Posterior vena cava (tissue), 2 donors: Measurements from ENCODE around the gene CEP70. TPM values are rescaled to one million over a fixed set of nuclear protein-coding genes. Genes with fewer than 3 reads are reported as not detected.
A peak's percentile ranks its signal among the peaks of the same experiment; 100 is the strongest.

ENCODE experiments used
- DNase-seq: peaks from one replicate; pipeline ENCODE4 v3.0.0-alpha.2; 2020; ENCODE audit warnings: low spot score
- intact Hi-C, 2 donors: fragments of 100-400 bp; cut with DNase I; formaldehyde crosslinking; loops; one replicate each; pipeline versions ENCODE4 v1.14.1 to v1.14.2; 2022 to 2023
- total RNA-seq, 2 donors: library from RNA; stranded (reverse); fragmentation: NEBNext Ultra II Directional; extraction: Animal tissue kit (Norgen Biotek cat#: 25700); gene quantifications; one replicate each; pipeline ENCODE4 v1.2.1, GENCODE V29; 2021
- donor health status: DM: yes; HTN: yes; CAD: no.
- donor health status: DM: yes; HTN: yes; CAD: no.

CEP70 gene
- total RNA-seq, 2 donors from 2014 or later = 37.0 to 52.8 TPM

DNA sequence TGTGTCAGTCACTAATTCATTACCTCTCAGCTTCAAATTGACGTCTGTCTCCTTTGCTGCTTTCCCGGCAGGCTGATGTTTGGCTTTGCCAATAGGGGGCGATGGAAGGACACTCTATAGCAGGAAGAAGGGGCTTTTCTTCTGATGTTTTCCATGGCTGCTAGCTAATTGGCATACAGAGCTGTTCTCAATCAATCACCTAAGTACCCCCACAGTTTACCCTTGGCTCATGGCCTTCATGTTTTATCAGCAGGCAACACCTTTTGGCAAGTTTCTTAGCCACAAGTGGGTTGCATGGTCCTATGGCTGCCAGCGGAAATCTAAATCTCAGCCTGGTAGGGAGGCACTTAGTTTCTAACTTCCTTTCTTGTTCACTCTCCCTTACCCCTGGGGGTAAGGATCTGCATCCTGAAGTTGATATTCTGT is 114.6 kb downstream of the CEP70 start:
- intact Hi-C loops = no loop called here
- peak; percentile 49 for DNase-seq

GRCh38 chr3:138477801-138478200 is 116.3 kb downstream of the CEP70 start:
- DNase-seq = no peak
- intact Hi-C loops = no loop called here

DNA sequence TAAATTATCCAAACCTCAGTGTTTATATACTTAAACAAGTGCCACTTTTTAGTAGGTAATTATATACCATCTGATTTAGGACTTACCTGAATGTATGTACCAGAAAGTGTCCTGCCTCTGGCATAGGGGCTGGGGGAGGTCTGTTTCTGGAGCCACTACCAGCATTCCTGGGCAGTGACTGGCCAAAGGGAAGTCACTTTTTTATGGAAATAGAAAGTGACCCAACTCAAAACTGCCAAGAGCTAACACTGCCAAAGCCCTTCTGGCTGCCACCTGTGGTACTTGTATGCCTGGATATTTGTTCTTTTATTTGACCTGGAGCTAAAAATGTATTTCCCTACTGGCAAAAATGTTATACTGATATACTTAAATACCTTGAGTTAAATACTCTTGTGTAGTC is 116.9 kb downstream of the CEP70 start:
- intact Hi-C loops = no loop called here

DNA sequence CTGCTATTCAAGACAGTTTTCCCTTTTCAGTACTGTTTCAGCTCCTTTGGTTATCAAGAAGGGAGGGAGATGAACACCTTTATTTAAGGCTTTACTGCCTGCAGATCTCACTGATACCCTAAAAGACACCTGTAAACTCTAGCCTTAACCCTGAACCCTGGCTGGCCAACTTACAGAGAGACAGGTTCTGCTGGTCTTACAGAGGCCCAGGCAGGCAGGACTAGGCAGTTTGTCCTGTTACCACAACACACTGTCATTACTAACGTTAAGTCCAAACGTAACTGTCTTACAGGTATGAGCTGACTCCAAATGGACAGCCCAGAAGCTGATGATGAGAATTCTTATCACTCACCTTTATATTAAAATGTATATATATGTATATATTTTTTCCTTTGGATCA is 117.5 kb downstream of the CEP70 start:
- no peak for DNase-seq
- intact Hi-C loops = no loop called here

More for the DNA sequence above, 116.9 kb downstream of the CEP70 start:
- no peak for DNase-seq

DNA sequence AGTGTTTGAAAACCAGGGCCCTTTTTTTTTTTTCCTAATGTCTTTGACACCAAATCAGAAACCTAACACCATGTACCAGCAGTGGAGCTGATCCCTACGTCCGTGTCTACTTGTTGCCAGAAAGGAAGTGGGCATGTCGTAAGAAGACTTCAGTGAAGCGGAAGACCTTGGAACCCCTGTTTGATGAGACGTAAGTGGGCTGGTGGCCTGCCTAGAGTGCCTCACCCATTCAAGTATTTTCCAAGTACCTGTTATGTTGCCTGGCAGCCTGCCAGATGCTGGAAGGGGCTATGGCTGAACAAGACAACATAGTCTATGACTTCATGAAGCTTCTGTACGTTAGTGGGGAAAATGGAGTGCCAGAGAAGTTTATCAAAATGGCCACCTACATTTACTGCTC is 119.9 kb downstream of the CEP70 start:
- peak; percentile 41 for DNase-seq
- intact Hi-C loops = no loop called here

- intact Hi-C loops = no loop called here
- DNase-seq = peak; percentile 46
Measured at GRCh38 chr3:138473391-138473790, 120.7 kb downstream of the CEP70 start.

DNA sequence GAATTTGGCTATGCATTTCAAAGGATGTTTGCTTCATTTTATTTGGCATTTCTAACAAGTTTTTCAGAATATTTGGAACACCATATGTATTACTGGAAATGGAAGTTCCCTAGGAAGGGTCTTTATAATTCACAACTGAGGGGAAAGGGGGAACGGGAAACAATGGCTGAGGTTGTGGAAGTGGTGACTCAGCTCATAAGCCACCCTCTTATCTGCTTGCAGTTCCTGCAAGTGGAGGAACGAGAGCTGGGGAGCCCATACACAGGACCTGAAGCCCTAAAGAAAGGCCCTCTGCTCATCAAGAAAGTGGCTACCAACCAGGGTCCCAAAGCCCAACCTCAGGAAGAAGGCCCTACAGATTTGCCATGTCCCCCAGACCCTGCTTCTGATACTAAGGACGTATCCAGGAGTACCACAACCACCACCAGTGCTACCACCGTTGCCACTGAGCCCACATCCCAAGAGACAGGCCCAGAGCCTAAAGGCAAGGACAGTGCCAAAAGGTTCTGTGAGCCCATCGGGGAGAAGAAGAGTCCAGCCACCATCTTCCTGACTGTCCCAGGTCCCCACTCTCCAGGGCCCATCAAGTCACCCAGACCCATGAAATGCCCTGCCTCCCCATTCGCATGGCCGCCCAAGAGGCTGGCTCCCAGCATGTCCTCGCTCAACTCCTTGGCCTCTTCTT is 121.8 kb downstream of the CEP70 start:
- intact Hi-C loops = no loop called here
- DNase-seq = no peak

DNA sequence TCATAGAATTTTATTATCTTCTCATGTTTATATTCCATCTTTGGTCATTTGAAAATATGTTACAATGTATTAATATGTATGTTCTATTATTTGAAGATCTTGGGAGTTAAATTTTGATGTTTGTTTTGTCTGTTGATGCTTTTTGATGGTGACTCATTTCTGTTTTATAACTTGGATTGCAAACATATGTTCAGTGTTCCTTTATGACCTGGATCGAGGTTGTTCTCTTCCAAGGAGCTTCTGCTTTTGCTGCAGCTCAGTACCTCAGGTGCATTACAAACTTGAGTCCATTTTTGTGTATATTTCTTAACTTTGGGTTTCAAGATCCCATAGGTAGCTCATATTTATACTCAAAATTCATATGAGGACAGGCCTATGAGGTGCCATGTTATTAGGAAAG is 122.6 kb downstream of the CEP70 start:
- intact Hi-C loops = no loop called here
- no peak for DNase-seq

- no peak for DNase-seq
Measured at GRCh38 chr3:138470687-138471086, 123.4 kb downstream of the CEP70 start.

GRCh38 chr3:138469874-138470273 is 124.2 kb downstream of the CEP70 start:
- DNase-seq = no peak

More at GRCh38 chr3:138470687-138471086, 123.4 kb downstream of the CEP70 start:
- intact Hi-C loops = no loop called here

GRCh38 chr3:138468886-138469285 is 125.2 kb downstream of the CEP70 start:
- intact Hi-C loops = loop anchor here in 1 of 2 donors (5.0 kb wide), 1 partner anchor 1153 kb away; no protein-coding TSS in a partner anchor
- no peak for DNase-seq

More at GRCh38 chr3:138469874-138470273, 124.2 kb downstream of the CEP70 start:
- intact Hi-C loops = loop anchor here in 1 of 2 donors (5.0 kb wide), 1 partner anchor 1152 kb away; no protein-coding TSS in a partner anchor

GRCh38 chr3:138468451-138468850 is 125.6 kb downstream of the CEP70 start:
- peak; percentile 40 for DNase-seq
- intact Hi-C loops = loop anchor here in 1 of 2 donors (5.0 kb wide), 1 partner anchor 1154 kb away; no protein-coding TSS in a partner anchor

- no peak for DNase-seq
- intact Hi-C loops = loop anchor here in 1 of 2 donors (5.0 kb wide), 1 partner anchor 1154 kb away; no protein-coding TSS in a partner anchor
Measured at GRCh38 chr3:138467931-138468330, 126.1 kb downstream of the CEP70 start.

DNA sequence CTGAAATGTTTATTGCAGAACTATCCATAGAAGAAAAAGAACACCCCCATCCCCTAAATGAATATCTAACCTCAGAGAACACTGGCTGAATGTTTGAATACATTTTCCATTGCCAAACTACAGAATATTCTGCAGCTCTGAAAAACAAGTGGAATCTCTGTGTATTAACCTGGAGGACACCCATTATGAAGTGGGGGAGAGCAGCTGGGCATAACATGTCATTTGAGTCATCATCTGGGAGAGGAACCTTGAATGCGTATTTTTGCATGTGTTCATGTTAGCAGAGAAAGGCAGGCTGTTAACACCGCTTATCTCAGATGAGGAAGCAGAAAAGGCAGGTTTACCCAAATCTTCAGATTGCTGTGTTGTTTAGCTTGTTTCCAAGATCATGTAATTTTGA is 128.1 kb downstream of the CEP70 start:
- no peak for DNase-seq
- intact Hi-C loops = loop anchor here in 1 of 2 donors (5.0 kb wide), 1 partner anchor 1156 kb away; no protein-coding TSS in a partner anchor

- no peak for DNase-seq
Measured at GRCh38 chr3:138465451-138465850, 128.6 kb downstream of the CEP70 start.

DNA sequence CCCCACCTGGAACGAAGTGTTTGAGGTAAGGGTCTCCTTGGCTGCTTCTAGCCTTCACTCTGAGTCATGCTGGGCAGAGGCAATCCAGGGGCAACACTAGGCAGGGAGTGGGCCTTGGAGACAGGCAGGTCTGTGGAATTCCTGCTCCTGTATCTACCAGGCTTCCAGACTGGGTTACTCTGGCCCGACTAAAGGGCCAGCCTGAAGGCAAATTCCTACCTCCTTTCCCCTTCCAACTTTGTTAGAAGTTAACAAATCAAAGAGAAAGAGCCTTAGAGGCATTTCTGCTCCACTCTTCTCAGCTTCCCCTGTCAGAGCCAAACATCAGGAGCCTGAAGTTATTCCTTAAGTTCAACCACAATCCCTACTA is 129.6 kb downstream of the CEP70 start:
- DNase-seq = no peak
- intact Hi-C loops = no loop called here

More at GRCh38 chr3:138465451-138465850, 128.6 kb downstream of the CEP70 start:
- intact Hi-C loops = loop anchor here in 1 of 2 donors (5.0 kb wide), 1 partner anchor 1157 kb away; no protein-coding TSS in a partner anchor

DNA sequence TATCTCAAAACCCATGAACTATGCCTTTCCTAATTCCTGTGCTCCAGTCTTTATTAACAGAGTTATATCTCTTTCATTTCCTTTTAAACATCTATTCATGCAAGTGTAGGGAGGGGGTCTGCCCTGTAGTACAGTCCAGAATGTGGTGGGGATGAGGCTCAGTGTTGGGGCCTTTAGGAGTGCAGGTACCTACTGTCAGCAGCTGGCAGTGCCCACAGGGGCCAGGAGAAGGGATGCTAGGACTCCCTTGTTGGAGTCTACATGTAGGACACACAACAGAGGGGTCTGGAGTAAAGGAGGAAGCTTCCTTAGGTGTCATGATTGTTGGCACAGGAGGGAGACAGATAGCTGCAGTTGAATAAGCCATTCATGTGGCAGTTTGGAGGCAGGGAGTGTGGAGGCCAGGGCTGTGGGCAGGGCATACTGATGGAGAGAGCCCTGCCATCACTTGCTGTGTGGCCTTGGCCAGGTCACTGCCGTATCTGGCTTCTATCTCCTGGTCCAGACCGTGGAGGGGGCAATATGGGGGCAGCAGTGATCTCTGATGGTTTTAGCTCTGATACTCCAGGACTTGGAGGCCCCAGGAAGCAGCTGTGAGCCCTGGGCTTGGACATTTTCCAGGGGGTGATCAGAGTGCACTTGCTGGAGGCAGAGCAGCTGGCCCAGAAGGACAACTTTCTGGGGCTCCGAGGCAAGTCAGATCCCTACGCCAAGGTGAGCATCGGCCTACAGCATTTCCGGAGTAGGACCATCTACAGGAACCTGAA is 130.2 kb downstream of the CEP70 start:
- intact Hi-C loops = no loop called here
- peak; percentile 45 for DNase-seq

- intact Hi-C loops = no loop called here
- peak; percentile 36 for DNase-seq
Measured at GRCh38 chr3:138461896-138462295, 132.2 kb downstream of the CEP70 start.

DNA sequence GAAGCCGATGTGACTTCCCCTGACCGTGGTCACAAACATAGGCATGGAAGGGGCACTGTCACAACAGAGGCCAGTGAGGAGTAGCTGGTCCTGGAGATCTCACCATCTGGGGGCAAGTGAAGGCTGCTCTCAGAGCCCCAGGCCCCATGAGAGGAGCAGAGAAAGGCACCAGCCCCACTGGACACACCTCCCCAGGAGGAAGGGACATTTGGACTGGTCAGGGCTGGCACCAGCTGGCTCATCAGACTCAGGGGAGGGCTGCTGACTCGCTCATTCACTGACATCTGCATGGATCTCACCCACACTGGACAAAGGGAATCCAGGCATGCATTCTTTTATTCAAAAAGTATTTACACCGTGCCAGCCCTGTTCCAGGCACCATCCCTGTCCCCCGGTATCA is 132.8 kb downstream of the CEP70 start:
- intact Hi-C loops = no loop called here
- DNase-seq = peak; percentile 71

- DNase-seq = peak; percentile 66
- intact Hi-C loops = no loop called here
Measured at GRCh38 chr3:138460536-138461205, 133.4 kb downstream of the CEP70 start.
